Activated T-helper 1 cell treated with anti-CD3 and anti-CD28 coated beads, Interleukin-2, amount 50 U/mL, for 16 hours (primary cell): ENCODE results near the gene PEX26.
"Not testable (repeated sequence)": the region's sequence is repeated elsewhere in the genome, so short reads cannot be mapped to it uniquely, and the experiment has no call there.

Source experiments
- DNase-seq, 2 donors: peaks; one replicate each; pipeline ENCODE4 v3.0.0-alpha.2; 2020; ENCODE audit warnings: low read depth in 1 of 2, low spot score in 1 of 2

Gene PEX26

GRCh38 chr22:18070556-18071306 lies 7.1 kb upstream of the PEX26 start:
- DNase-seq: no peak

- DNase-seq: not testable (repeated sequence)
These were observed 6.4 kb upstream of the PEX26 start for GRCh38 chr22:18071307-18071967.

- no peak for DNase-seq
These were observed 5.9 kb upstream of the PEX26 start for GRCh38 chr22:18071968-18072310.

- no peak for DNase-seq
These were observed 4.3 kb upstream of the PEX26 start for GRCh38 chr22:18073467-18073866.

GRCh38 chr22:18073927-18074326 lies 3.9 kb upstream of the PEX26 start:
- DNase-seq: not testable (repeated sequence)

GRCh38 chr22:18075101-18075719 lies 2.6 kb upstream of the PEX26 start:
- no peak for DNase-seq

GRCh38 chr22:18075720-18076497 lies 1.9 kb upstream of the PEX26 start:
- DNase-seq: no peak

- no peak for DNase-seq
These were observed 627 bp upstream of the PEX26 start for GRCh38 chr22:18077087-18077638.

- DNase-seq: no peak
These were observed 695 bp downstream of the PEX26 start for GRCh38 chr22:18078329-18079041.

GRCh38 chr22:18079706-18080233 lies 2.0 kb downstream of the PEX26 start:
- no peak for DNase-seq

GRCh38 chr22:18081416-18081815 lies 3.6 kb downstream of the PEX26 start:
- DNase-seq: no peak

GRCh38 chr22:18082467-18082866 lies 4.7 kb downstream of the PEX26 start:
- no peak for DNase-seq

- no peak for DNase-seq
These were observed 5.6 kb downstream of the PEX26 start for GRCh38 chr22:18083406-18083805.

- DNase-seq: no peak
These were observed 7.4 kb downstream of the PEX26 start for GRCh38 chr22:18085188-18085587.

- no peak for DNase-seq
These were observed 9.6 kb downstream of the PEX26 start for GRCh38 chr22:18087350-18087855.

- DNase-seq: no peak
These were observed 11.2 kb downstream of the PEX26 start for GRCh38 chr22:18088825-18089568.

- no peak for DNase-seq
These were observed 12.5 kb downstream of the PEX26 start for GRCh38 chr22:18090286-18090685.

GRCh38 chr22:18091478-18091877 lies 13.7 kb downstream of the PEX26 start:
- no peak for DNase-seq

- peak in 1 of 2 donors; percentile 32 for DNase-seq
These were observed 14.2 kb downstream of the PEX26 start for GRCh38 chr22:18091916-18092526.
